Aorta (tissue), 5 donors: ENCODE data around the gene TP53. TPM values are rescaled to one million over a fixed set of nuclear protein-coding genes. Genes with fewer than 3 reads are reported as not detected.

ENCODE experiments used
- ATAC-seq: fragments of 200-7000 bp; cut with Tn5 transposase; one replicate; pipeline ENCODE4 v1.9.1; 2022; ENCODE audit warnings: moderate library complexity; ENCODE audit not compliant: low FRiP score
- DNase-seq, 2 donors: peaks; one replicate each; pipeline ENCODE4 v3.0.0-alpha.2; 2020
- H3K27ac ChIP-seq, 2 donors: one replicate each; pipeline ENCODE4 v1.5.1; 2013; ENCODE audit warnings: low read length in 2 of 2, mild to moderate bottlenecking in 2 of 2, moderate library complexity in 2 of 2, control low read depth in 1 of 2, inconsistent platforms in 1 of 2, low read depth in 1 of 2
- H3K27me3 ChIP-seq, 2 donors: one replicate each; pipeline ENCODE4 v1.6.1; 2013; ENCODE audit warnings: control low read depth in 1 of 2, low read length in 1 of 2, mild to moderate bottlenecking in 1 of 2, moderate library complexity in 1 of 2; ENCODE audit not compliant: insufficient read depth in 2 of 2, control insufficient read depth in 1 of 2
- H3K36me3 ChIP-seq, 2 donors: one replicate each; pipeline ENCODE4 v1.6.1; 2013; ENCODE audit warnings: control low read depth in 1 of 2, low read length in 1 of 2, mild to moderate bottlenecking in 1 of 2; ENCODE audit not compliant: insufficient read depth in 2 of 2, control insufficient read depth in 1 of 2
- H3K4me1 ChIP-seq, 2 donors: one replicate each; pipeline ENCODE4 v1.6.1; 2013; ENCODE audit warnings: low read length in 2 of 2, control low read depth in 1 of 2, mild to moderate bottlenecking in 1 of 2, moderate library complexity in 1 of 2; ENCODE audit not compliant: insufficient read depth in 2 of 2, control insufficient read depth in 1 of 2
- H3K4me3 ChIP-seq, 2 donors: one replicate each; pipeline ENCODE4 v1.5.1; 2013; ENCODE audit warnings: low read length in 2 of 2, control low read depth in 1 of 2, mild to moderate bottlenecking in 1 of 2
- H3K9me3 ChIP-seq: one replicate; pipeline ENCODE4 v1.6.1; 2013; ENCODE audit warnings: mild to moderate bottlenecking, low read length; ENCODE audit not compliant: control insufficient read depth
- WGBS, 2 donors: extraction: QIAGEN DNeasy Blood & Tissue Kit; methylation state at CpG; one replicate each; pipeline ENCODE4 v1.1.7; 2013; 5-methylcytosine and 5-hydroxymethylcytosine counted together
- intact Hi-C, 2 donors: fragments of 100-400 bp; cut with DNase I; formaldehyde crosslinking; loops; one replicate each; pipeline versions ENCODE4 v1.14.2 to v1.15.0; 2022
- polyA plus RNA-seq, 2 donors: library from polyadenylated mRNA; stranded (reverse); fragments of 200-250 nt; gene quantifications; one replicate each; pipeline ENCODE4 v1.2.3, GENCODE V29; 2013
- total RNA-seq, 2 donors: library from RNA; stranded (reverse); fragmentation: NEBNext Ultra II Directional; extraction: Animal tissue kit (Norgen Biotek cat#: 25700); gene quantifications; one replicate each; pipeline ENCODE4 v1.2.1, GENCODE V29; 2021
- donor health status: healthy with polysubstance abuse.
- donor health status: Bipolar disorder and iron deficiency.
- donor health status: DM: no; HTN: no; CAD: no.
- donor health status: DM: no; HTN: no; CAD: no.
- donor health status: DM: yes; HTN: yes; CAD: no.

TP53 gene
- total and polyA plus RNA-seq, 4 donors = 9.5 to 45.3 (median 18.5) TPM

DNA sequence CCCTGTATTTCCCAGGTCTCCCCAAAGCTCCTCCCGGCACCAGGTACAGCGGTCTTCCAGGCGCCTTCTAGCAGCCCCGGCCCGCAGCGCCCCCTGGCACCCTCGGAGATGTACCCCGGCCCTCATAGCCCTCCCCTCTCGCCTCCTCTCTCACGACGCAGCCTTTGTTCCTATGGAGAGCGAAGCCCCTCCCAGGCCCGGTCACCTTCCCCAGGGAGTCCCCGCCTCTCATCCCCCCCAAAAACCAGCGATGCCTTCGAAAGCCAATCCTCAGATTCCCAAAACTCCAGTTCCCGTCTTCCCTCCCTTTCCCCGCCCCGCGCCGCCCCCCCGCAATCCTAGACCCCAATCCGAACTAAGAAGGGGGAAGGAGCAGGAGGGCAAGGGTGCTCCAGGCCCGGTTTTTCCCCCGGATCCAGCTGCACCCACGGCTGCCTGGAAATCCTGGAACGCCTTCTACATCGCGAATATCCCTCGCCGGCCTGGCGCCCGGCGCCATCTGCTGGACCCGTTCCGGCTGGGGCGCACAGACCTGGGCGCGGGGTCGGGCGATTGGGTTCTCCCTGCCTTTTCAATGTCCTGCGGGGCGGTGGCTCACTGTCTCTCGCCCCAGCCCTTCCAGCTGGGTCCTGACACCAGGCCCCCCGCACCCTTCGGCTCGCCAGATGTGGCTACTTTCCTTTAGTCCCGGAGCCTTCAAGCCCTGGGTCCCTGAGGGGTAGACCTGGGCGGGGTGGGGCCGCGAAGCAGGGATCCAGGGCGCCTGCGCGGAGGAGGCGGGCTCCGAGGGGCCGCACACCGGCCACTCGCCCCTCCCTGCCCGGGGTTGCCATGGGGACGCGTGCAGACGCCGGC lies 29.8 kb upstream of the TP53 start, which contains the start of gene DNAH2:
DNAH2 (plus strand) TSS at position 844 of the 855 bp plus-strand sequence. CDS start 1,991 bp downstream, outside the sequence.
- ATAC-seq = peak; percentile 79
- intact Hi-C loops = no loop called here
- Histone ChIP-seq H3K27ac (no peak within 1 kb of the TSS), H3K36me3 (no peaks in the 10 kb centered on the region), H3K4me1 (peaks cover 0 to 5% of the 10 kb centered on the region in 2 donors), H3K9me3 (no peaks in the 10 kb centered on the region), H3K4me3 (peak within 1 kb of the TSS; percentile 15 to 49), H3K27me3 (no peaks in the 10 kb centered on the region)
- peak; percentile 83 to 89 for DNase-seq
- 1% methylated on average over 60 to 64 of the region's 64 CpGs for whole genome bisulfite sequencing, 2 donors

DNA sequence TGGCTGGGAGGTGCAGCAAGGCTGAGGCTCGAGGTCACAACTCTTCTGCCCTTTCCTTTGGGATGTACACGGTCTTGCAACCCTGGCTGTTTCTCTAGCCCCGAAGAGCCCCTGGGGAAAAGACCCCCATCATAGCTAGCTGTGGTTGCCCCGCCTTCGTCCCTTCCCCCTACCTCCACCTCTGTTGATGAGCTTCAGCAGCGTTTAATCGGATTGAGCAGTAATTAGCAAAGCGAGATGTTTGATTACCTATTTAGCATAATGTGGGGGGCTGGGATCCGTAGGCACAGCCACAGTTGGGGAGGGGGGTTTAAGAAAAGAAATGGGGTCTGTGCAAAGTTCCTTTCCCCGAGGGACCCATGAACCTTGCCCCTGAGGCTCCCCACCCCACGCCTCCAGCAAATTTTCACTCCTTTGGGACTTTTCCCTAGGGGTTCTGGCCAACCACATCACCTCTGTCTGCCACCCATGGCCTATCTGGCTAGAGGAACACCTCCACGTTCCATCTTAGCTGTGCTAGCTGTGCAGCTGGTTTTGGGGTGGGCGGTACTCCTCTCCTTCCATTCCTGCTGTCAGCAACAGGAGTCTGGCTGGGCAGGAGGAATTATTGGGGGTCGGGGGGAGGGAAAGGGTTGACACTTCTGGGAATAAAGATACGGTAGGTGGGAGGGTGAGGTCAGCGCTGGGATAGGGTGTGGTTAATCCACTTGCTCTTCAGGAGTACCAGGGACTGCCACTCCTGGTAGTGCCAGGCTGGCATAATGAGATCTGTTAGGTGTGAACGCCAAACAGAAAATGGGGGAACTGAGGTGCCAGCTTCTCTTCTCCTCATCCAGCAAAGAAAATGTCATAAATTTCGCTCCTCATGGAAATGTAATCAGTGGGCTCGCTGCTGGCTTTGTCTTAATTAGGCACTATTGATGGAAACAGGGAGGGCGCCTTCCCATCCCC lies 28.9 kb upstream of the TP53 start:
- no peaks in the 10 kb centered on the region for H3K36me3 ChIP-seq
- ATAC-seq (no peak), DNase-seq (peak in 1 of 2 donors; percentile 16)
- H3K27ac ChIP-seq = no peak overlapping the region
- H3K9me3 ChIP-seq = no peaks in the 10 kb centered on the region
- H3K4me1 ChIP-seq = peaks cover 0 to 5% of the 10 kb centered on the region in 2 donors
- H3K27me3 ChIP-seq = no peaks in the 10 kb centered on the region
- H3K4me3 ChIP-seq = peak overlapping the region; percentile 15 to 49
- intact Hi-C loops = no loop called here
- WGBS, 2 donors = 25 to 32% methylated on average over 20 of the region's 20 CpGs

DNA sequence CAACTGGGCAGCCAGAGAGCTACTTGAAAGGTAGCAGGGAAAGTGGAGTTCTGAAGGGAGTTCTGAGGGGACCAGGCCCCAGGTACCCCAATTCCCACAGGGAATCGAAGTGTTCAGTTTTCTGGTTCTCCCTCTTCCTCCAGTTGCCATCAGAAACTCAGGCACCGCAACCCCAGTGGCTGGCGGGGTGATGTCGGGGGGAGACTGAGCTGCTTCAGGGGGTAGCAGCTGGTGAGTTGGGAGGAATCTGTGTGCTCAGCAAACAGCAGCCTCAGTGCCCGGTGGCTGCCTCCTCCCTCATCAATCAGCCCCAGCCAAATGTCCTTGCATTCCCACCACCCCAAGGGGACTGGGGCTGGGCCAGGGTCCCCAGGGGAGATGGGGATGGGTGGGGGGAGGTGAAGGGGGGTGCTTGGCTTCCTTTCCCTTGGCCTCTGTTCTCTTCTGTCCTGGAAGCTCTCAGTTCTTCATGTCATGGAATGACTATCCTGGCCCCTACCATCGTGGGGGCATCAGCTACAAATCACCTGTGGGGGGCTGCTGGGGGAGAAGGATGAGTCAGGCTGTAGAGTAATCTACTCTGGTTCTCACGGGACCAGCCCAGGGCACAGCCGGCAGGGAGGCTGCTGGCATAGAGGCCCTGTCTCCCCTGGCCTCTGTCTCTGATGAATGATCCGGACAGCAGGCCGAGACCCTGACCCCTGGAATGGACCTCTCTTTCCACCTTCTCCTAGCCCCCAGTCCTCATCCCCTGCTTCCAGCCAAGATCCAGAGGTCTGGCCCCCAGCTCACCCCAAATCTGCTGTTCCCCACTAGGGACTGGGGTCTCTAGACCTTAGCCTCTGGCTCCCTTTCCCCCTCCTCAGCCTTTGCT lies 27.7 kb upstream of the TP53 start:
- WGBS, 2 donors = 61 to 65% methylated on average over 9 to 10 of the region's 10 CpGs
- H3K27me3 ChIP-seq = no peaks in the 10 kb centered on the region
- intact Hi-C loops = no loop called here

DNA sequence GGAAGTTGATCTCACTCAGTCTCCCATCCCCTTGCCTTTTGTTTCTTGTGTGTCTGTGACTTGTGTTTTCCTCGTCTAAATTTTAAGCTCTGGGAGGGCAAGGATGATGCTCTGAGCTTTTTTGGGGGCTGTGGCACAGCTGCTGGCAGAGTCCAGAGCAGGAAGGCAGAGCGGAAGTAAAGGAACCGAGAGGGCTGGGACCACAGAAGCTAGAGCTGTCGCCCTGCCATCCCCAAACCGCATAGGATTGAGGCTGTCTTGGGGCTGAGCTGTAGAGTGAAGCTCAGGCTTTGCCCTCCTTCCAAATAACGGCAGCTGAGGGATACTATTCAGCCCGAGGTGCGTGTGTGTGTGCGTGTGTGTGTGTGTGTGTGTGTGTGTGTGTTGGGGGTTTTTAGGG lies 26.5 kb upstream of the TP53 start:
- H3K4me3 ChIP-seq = no peak overlapping the region
- H3K27me3 ChIP-seq = no peaks in the 10 kb centered on the region
- no peaks in the 10 kb centered on the region for H3K9me3 ChIP-seq
- intact Hi-C loops = no loop called here
- H3K27ac ChIP-seq = no peak overlapping the region
- H3K4me1 ChIP-seq = peaks cover 0 to 5% of the 10 kb centered on the region in 2 donors
- ATAC-seq (no peak), DNase-seq (no peak)
- no peaks in the 10 kb centered on the region for H3K36me3 ChIP-seq
- WGBS, 2 donors = 35 to 37% methylated on average over 7 to 9 of the region's 9 CpGs

More for the DNA sequence above, 27.7 kb upstream of the TP53 start:
- peaks cover 0 to 5% of the 10 kb centered on the region in 2 donors for H3K4me1 ChIP-seq
- H3K36me3 ChIP-seq = no peaks in the 10 kb centered on the region
- ATAC-seq (no peak), DNase-seq (peak in 1 of 2 donors; percentile 36)
- no peaks in the 10 kb centered on the region for H3K9me3 ChIP-seq
- no peak overlapping the region for H3K4me3 ChIP-seq
- no peak overlapping the region for H3K27ac ChIP-seq

GRCh38 chr17:7712111-7712771 lies 25.0 kb upstream of the TP53 start:
- no peaks in the 10 kb centered on the region for H3K27me3 ChIP-seq
- 5 to 6% methylated on average over 18 to 19 of the region's 19 CpGs for WGBS, 2 donors
- intact Hi-C loops = no loop called here

GRCh38 chr17:7711051-7711755 lies 23.9 kb upstream of the TP53 start:
- Histone ChIP-seq H3K4me3 (no peak overlapping the region), H3K27me3 (no peaks in the 10 kb centered on the region), H3K4me1 (no peaks in the 10 kb centered on the region), H3K27ac (no peak overlapping the region), H3K9me3 (no peaks in the 10 kb centered on the region), H3K36me3 (no peaks in the 10 kb centered on the region)
- intact Hi-C loops = no loop called here
- WGBS, 2 donors = 73 to 78% methylated on average over 7 of the region's 7 CpGs
- DNase-seq = no peak
- no peak for ATAC-seq

More at GRCh38 chr17:7712111-7712771, 25.0 kb upstream of the TP53 start:
- ATAC-seq = no peak
- Histone ChIP-seq H3K36me3 (no peaks in the 10 kb centered on the region), H3K9me3 (no peaks in the 10 kb centered on the region), H3K27ac (no peak overlapping the region), H3K4me3 (no peak overlapping the region), H3K4me1 (peaks cover 0 to 5% of the 10 kb centered on the region in 2 donors)
- no peak for DNase-seq

DNA sequence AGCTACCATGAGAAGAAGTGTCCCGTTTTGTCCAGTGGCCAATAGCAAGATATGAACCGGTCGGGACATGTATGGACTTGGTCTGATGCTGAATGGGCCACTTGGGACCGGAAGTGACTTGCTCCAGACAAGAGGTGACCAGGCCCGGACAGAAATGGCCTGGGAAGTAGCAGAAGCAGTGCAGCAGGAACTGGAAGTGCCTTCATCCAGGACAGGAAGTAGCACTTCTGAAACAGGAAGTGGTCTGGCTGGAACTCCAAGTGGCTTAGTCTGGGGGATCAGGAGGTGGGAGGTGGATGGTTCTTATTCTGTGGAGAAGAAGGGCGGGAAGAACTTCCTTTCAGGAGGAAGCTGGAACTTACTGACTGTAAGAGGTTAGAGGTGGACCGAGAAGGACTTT lies 23.0 kb upstream of the TP53 start:
- 87 to 89% methylated on average over 7 of the region's 7 CpGs for WGBS, 2 donors
- Histone ChIP-seq H3K9me3 (no peaks in the 10 kb centered on the region), H3K4me1 (no peaks in the 10 kb centered on the region), H3K36me3 (no peaks in the 10 kb centered on the region), H3K4me3 (no peak overlapping the region), H3K27me3 (no peaks in the 10 kb centered on the region), H3K27ac (no peak overlapping the region)
- intact Hi-C loops = no loop called here
- DNase-seq = no peak
- no peak for ATAC-seq
